Neural cell (in vitro differentiated cells): ENCODE data around the gene KCNA2.

ENCODE experiments used
- EP300 ChIP-seq: fragments of 450-650 bp; conservative IDR thresholded peaks from 2 replicates; pipeline ENCODE4 v1.6.1; 2014; ENCODE audit warnings: antibody characterized with exemption, mild to moderate bottlenecking, moderate library complexity; ENCODE audit not compliant: poor library complexity, severe bottlenecking
- EZH2 ChIP-seq: fragments of 200-600, 300-800 bp; shearing (Covaris generic), sonication (generic); IDR thresholded peaks from 2 replicates; pipeline ENCODE4 v1.6.1; 2014; ENCODE audit warnings: antibody characterized with exemption, low read length, borderline replicate concordance, mild to moderate bottlenecking; ENCODE audit not compliant: insufficient read depth, poor library complexity, severe bottlenecking
- MXI1 ChIP-seq: fragments of 450-650 bp; conservative IDR thresholded peaks from 2 replicates; pipeline ENCODE4 v1.6.1; 2014; ENCODE audit warnings: antibody characterized with exemption, mild to moderate bottlenecking; ENCODE audit not compliant: poor library complexity, severe bottlenecking
- POLR2AphosphoS5 ChIP-seq: IDR thresholded peaks from 2 replicates; pipeline ENCODE4 v1.6.1; 2012
- RAD21 ChIP-seq: fragments of 450-650 bp; conservative IDR thresholded peaks from 2 replicates; pipeline ENCODE4 v1.6.1; 2014; ENCODE audit warnings: antibody characterized with exemption, mild to moderate bottlenecking, moderate library complexity
- SMC3 ChIP-seq: fragments of 450-650 bp; conservative IDR thresholded peaks from 2 replicates; pipeline ENCODE4 v1.6.1; 2014; ENCODE audit warnings: antibody characterized with exemption, mild to moderate bottlenecking, moderate library complexity; ENCODE audit not compliant: poor library complexity
- TAF1 ChIP-seq: IDR thresholded peaks from 2 replicates; pipeline ENCODE4 v1.6.1; 2012; ENCODE audit warnings: low read depth
- TF ChIP-seq, protein P1 (sequence below): fragments of 450-650 bp; IDR thresholded peaks from 2 replicates; pipeline ENCODE4 v1.5.1; 2014; ENCODE audit warnings: antibody characterized with exemption, mild to moderate bottlenecking, moderate library complexity; ENCODE audit not compliant: poor library complexity, severe bottlenecking
- TF ChIP-seq, protein P2 (sequence below): IDR thresholded peaks from 2 replicates; pipeline ENCODE4 v1.6.1; 2012; ENCODE audit warnings: borderline replicate concordance

DNA sequence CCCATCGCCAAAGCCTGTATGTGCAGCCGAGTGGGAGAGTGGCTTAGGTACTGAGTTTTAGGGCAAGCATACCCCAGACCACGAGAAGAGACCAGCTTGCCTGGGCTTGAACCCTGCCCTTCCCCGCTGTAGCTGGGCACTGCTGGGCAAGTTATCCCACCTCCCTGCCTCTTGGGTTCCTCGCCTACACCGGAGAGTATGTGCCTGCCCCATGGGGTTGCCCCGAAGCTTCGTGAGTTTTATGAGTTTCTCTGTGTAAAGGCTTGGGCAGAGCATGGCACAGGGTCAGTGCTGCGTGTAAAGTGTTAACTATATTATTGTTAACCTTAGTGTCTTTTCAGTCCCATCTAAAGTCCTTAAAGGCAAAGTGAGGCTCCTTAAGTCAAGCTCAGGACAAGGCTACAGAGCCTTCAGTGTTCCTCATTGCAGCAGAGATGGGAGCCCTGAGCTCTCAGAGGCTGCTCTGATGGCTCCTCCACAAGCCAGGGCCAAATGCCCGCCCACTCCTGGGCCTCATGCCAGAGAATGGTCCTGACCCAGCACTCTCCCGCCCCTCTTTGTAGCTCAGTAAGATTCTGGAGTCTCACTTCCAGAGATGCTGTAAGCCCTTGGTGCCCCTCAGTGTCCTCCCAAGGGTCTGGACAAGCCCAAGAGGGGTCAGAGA lies 50.2 kb downstream of the KCNA2 start:
- TF ChIP-seq, protein P1, sequence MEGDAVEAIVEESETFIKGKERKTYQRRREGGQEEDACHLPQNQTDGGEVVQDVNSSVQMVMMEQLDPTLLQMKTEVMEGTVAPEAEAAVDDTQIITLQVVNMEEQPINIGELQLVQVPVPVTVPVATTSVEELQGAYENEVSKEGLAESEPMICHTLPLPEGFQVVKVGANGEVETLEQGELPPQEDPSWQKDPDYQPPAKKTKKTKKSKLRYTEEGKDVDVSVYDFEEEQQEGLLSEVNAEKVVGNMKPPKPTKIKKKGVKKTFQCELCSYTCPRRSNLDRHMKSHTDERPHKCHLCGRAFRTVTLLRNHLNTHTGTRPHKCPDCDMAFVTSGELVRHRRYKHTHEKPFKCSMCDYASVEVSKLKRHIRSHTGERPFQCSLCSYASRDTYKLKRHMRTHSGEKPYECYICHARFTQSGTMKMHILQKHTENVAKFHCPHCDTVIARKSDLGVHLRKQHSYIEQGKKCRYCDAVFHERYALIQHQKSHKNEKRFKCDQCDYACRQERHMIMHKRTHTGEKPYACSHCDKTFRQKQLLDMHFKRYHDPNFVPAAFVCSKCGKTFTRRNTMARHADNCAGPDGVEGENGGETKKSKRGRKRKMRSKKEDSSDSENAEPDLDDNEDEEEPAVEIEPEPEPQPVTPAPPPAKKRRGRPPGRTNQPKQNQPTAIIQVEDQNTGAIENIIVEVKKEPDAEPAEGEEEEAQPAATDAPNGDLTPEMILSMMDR, result no peak
- TF ChIP-seq EZH2, result no peak
- TF ChIP-seq, protein P2, sequence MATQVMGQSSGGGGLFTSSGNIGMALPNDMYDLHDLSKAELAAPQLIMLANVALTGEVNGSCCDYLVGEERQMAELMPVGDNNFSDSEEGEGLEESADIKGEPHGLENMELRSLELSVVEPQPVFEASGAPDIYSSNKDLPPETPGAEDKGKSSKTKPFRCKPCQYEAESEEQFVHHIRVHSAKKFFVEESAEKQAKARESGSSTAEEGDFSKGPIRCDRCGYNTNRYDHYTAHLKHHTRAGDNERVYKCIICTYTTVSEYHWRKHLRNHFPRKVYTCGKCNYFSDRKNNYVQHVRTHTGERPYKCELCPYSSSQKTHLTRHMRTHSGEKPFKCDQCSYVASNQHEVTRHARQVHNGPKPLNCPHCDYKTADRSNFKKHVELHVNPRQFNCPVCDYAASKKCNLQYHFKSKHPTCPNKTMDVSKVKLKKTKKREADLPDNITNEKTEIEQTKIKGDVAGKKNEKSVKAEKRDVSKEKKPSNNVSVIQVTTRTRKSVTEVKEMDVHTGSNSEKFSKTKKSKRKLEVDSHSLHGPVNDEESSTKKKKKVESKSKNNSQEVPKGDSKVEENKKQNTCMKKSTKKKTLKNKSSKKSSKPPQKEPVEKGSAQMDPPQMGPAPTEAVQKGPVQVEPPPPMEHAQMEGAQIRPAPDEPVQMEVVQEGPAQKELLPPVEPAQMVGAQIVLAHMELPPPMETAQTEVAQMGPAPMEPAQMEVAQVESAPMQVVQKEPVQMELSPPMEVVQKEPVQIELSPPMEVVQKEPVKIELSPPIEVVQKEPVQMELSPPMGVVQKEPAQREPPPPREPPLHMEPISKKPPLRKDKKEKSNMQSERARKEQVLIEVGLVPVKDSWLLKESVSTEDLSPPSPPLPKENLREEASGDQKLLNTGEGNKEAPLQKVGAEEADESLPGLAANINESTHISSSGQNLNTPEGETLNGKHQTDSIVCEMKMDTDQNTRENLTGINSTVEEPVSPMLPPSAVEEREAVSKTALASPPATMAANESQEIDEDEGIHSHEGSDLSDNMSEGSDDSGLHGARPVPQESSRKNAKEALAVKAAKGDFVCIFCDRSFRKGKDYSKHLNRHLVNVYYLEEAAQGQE, result no peak
- TF ChIP-seq EP300, result no peak
- no peak for TF ChIP-seq SMC3
- TF ChIP-seq TAF1, result no peak
- TF ChIP-seq POLR2AphosphoS5, result no peak
- TF ChIP-seq MXI1, result no peak
- no peak for TF ChIP-seq RAD21
